Germinal center (tissue), 1 donor: ENCODE data around the gene TREH.
"Not testable (repeated sequence)": the region's sequence is repeated elsewhere in the genome, so short reads cannot be mapped to it uniquely, and the experiment has no call there.

Source experiments
- DNase-seq: peaks from one replicate; pipeline ENCODE4 v3.0.0; 2012; ENCODE audit warnings: mixed read lengths, low spot score

The TREH gene

DNA sequence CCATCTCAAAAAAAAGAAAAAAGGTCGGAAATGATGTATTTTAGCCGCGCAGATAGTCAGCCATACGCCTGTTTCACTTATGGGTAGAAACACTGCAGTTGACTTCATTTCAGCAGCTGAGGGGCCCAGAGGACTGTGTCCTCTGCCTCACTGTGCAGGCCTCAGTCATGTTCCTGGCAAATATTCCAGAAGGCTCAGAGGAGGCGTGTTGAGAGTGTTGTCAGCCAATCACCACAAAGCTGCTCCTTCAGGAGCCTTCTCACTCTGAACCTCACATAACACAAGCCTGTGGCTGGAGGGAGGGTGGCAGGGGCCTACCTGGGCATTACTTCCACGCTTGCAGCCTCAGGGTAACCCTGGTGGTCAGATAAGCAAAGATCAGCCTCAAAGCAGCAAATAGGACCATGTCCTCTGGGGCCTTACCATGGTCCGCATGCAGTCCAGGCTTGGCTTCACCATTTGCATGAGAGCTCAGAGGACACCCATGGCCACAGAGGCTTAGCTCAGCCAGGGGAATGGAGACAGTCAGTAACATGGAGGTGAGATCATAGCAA lies 17.3 kb upstream of the TREH start:
- no peak for DNase-seq

- DNase-seq, result no peak
These were observed 15.3 kb upstream of the TREH start for GRCh38 chr11:118694771-118695170.

DNA sequence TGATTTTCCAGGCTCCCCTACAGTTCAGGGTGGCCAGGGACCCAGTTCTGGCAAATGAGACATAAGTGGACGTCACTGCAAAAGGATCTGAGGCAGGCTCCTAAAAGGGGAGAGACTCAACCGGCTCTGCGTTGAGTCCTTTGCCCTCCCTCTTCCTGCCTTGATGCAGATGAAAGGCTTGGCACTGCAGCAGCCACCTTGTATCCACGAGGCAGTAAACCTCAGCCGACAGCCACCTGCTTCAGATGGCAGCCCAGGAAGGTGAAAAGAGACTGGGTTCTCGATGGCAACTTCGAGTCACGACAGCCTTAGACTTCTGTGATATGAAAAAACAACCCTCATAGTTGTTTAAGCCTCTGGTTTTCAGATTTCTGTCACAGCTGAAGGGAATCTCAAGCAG lies 14.7 kb upstream of the TREH start:
- no peak for DNase-seq

- DNase-seq, result no peak
These were observed 12.7 kb upstream of the TREH start for GRCh38 chr11:118691926-118692830.

GRCh38 chr11:118690553-118691304 lies 11.3 kb upstream of the TREH start:
- DNase-seq, result no peak

DNA sequence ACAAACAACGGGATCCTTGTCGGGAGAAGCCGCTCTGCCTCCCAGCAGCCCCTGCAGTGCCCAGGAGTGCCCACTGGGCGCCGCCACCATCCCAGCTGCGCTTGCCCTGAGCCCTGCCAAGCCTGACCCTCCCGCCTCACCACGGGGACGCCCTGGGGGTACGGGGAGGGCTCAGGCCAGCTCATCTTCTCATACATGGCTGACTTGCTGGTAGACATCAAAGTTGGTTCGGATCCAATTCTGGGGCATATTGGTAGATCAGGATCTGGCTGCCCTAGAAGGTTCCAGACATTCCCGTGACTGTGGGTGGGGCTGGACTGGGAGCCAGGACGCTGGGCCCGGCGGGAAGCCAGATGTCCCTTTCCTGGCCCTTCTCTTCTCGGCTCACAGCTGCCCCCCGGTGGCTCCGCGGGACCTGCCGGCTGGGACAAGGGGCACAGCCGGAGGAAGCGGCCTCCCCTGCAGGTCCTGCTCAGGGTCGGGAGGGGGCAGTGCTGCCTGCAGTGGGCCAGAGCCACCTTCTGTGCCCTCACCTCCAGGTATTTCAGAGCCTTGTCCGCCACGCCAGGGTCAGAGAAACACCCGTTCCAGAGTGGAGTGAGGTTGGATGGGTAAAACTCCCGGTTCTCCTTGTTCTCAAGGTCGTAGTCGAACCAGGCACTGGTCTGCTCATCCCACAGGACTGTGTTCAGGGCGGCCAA lies 10.6 kb upstream of the TREH start:
- DNase-seq, result peak; percentile 90

DNA sequence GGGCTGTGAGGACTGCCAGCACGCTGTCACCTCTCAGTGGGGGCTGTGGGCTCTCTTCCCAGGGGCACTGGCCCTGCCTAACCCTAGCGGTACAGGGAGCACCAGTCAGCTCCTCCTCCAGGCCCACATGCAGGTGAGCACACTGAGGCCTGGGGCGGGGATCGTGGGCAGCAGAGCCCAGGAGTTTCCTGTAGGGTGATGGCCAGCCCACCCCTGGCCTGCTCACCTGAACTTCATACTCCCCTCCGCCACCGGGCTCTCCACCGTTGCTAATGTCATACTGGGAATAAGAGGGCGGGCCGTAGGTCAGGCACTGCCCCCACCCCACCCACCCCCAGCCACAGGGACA lies 10.0 kb upstream of the TREH start:
- no peak for DNase-seq

- no peak for DNase-seq
These were observed 9.5 kb upstream of the TREH start for GRCh38 chr11:118688851-118689502.

DNA sequence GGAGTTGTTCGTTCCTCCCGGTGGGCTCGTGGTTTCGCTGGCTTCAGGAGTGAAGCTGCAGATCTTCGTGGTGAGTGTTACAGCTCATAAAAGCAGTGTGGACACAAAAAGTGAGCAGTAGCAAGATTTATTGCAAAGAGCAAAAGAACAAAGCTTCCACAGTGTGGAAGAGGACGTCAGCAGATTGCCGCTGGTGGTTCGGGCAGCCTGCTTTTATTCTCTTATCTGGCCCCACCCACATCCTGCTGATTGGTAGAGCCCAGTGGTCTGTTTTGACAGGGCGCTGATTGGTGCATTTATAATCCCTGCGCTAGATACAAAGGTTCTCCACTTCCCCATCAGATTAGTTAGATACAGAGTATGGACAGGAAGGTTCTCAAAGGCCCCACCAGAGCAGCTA lies 8.9 kb upstream of the TREH start:
- not testable (repeated sequence) for DNase-seq

DNA sequence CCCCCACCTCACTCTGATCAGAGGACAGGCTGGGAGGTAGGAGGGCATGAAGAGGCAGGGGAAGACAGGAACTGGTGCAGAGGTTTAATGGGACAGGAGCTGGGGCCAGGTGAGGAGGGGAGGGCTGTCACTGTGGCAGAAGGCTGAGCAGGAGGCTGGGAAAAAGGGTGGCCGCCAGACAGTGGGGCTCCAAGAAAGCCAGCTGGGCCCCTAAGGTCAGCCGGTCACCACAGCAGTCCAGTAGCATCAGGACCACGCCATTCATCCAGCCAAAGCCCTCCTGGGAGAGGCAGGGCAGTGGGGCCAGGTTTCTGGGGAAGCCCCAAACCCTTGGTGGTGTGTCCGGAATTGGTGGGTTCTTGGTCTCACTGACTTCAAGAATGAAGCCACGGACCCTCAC lies 8.5 kb upstream of the TREH start:
- DNase-seq, result no peak

GRCh38 chr11:118684187-118684586 lies 4.7 kb upstream of the TREH start:
- no peak for DNase-seq

DNA sequence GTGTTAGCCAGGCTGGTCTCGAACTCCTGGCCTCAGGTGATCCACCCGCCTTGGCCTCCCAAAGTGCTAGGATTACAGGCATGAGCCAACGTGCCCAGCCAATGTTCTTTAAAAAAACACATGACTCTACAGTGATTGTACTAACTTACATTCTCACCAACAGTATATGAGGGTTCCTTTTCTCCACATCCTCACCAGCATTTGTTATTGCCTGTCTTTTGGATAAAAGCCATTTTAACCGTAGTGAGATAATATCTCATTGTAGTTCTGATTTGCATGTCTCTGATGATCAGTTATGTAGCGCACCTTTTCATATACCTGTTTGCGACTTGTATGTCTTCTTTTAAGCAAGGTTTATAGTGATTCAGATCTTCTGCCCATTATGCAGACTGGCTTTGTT lies 3.5 kb upstream of the TREH start:
- not testable (repeated sequence) for DNase-seq

DNA sequence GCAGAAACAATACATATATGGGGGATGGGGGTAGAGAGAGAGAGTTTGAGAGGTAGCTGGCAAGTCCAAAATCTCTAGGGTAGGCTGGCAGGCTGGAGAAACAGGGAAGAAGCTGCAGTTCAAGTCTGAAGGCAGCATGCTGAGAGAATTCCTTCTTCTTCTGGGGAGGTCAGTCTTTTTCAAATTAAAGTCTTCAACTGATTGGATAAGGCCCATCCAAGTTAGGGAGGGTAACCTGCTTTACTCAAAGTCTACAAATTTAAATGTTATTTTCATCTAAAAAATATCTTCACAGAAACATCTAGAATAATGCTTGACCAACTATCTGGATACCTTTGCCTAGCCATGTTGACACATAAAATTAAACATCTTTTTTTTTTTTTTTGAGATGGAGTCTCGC lies 2.9 kb upstream of the TREH start:
- DNase-seq, result no peak

DNA sequence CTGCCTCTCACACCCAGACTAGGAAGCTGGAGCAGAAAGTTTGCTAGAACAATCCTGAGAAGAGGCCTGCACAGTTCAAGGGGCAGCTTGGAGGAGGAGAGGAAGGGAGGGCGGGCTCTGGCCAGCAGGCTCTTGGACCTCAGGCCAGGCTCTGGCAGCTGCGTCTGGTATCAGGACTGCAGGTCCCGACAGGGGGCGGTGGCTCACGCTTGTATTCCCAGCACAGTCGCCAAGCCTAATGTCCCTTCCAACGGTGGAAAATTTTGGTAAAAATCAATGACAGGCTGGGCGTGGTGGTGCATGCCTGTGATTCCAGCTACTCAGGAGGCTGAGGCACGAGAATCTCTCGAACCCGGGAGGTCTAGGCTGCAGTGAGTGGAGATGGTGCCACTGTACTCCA lies 542 bp downstream of the TREH start:
- not testable (repeated sequence) for DNase-seq

- DNase-seq, result no peak
These were observed 1.5 kb downstream of the TREH start for GRCh38 chr11:118677977-118678376.

DNA sequence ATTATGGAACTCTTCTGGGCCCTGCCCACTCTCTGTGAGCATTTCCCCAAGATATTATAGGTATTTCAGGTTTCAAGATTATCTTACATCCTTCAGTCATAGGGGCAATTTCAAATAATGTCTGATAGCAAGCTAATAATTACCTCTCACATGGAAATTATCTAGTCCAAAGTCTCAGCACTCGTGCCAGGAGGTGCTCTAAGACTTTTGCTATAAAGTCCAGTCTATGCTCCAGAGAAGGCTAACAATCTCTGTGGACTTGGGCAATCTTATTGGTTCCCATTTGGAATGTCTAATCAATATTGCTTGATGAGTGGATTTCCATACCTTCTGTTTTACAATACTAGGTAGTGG lies 5.4 kb downstream of the TREH start:
- no peak for DNase-seq

GRCh38 chr11:118673361-118674081 lies 5.9 kb downstream of the TREH start:
- DNase-seq, result no peak

GRCh38 chr11:118672846-118673245 lies 6.6 kb downstream of the TREH start:
- no peak for DNase-seq

- DNase-seq, result no peak
These were observed 8.2 kb downstream of the TREH start for GRCh38 chr11:118671254-118671653.

GRCh38 chr11:118670063-118670462 lies 9.4 kb downstream of the TREH start:
- DNase-seq, result no peak

DNA sequence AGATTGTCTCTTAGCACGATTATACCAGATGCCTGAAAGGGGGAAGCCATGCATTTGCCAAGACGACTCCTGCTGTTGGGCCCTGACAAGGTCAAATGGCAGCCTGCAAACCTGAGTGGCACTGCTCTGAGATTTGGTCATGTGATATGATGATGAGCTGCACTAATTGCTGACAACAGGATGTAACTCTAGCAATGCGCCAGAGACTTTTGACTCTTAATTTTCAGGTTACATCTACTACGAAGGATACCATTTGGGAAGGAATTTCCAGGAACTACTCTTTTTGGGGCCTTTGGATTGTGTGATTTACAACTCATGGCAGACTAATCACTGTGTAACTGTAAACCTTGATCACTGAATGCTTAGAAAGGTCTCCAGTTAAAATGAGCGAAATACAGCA lies 13.1 kb downstream of the TREH start:
- DNase-seq, result no peak
